ENCODE measurements around the gene CFAP299. TPM values are rescaled to one million over a fixed set of nuclear protein-coding genes. Genes with fewer than 3 reads are reported as not detected.

The CFAP299 gene
- total and polyA plus RNA-seq, 2 of the 8 experiments (the other 6 are each of a cell fraction or from before 2014, with no cell fraction given) = not detected

DNA sequence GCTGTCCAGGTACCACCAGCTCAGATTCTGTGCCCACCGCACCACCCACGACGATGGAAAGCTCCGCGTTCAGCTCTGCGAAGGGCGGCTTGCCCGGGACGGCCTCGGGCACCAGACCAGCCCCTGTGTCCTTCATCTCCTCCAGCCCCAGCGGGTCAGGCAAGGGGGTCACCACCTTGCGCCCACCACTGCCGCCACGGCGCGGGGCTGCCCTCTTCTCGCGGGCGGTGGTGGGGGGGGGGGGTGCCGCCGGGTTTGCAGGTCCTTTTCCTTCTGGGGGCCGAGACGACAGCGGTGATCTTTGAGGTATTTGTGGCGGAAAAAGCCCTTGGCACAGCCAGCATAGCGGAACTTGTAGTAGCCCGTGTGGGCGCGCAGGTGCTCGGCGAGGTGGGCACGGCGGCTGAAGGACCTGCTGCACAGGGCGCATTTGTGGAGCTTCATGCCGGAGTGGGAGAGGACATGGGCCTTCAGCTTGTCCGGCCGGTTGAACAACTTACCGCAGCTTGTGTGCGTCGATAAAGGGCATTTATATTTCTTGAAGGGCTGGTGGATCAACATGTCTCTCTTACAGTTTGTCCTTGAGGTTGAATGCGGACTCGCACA, 50.9 kb downstream of the CFAP299 start:
- no peak for DNase-seq (ENCODE audit: low read depth in 1 of 2, low spot score in 2 of 2)
- Histone ChIP-seq H3K4me1 (replicated peaks in 1 of 4; ENCODE audit: control insufficient read depth in 3 of 4, insufficient read depth in 4 of 4, low read length in 3 of 4) (no peaks in the 10 kb centered on the region), H4K20me1 (replicated peaks in 1 of 2; ENCODE audit: control insufficient read depth in 1 of 2, insufficient read depth in 2 of 2, low read length in 2 of 2) (no peaks in the 10 kb centered on the region), H2BK12ac (ENCODE audit: low read depth, low read length) (no peak overlapping the region), H3K9ac (replicated peaks in 1 of 4; ENCODE audit: extremely low read depth in 1 of 4, low read depth in 3 of 4, low read length in 3 of 4) (no peak overlapping the region), H2BK120ac (replicated peaks; ENCODE audit: low read depth, low read length) (no peak overlapping the region), H2AFZ (ENCODE audit: low read length) (no peak overlapping the region), H3K79me1 (ENCODE audit: low read depth, low read length) (no peaks in the 10 kb centered on the region), H2BK20ac (ENCODE audit: low read length) (no peak overlapping the region), H3K36me3 (ENCODE audit: control insufficient read depth in 2 of 4, insufficient read depth in 4 of 4, low read length in 3 of 4) (no peaks in the 10 kb centered on the region), H3K14ac (ENCODE audit: insufficient read length) (no peak overlapping the region), H3K27me3 (replicated peaks in 1 of 4; ENCODE audit: control insufficient read depth in 3 of 4, extremely low read depth in 1 of 4, insufficient read depth in 3 of 4, low read length in 3 of 4) (no peaks in the 10 kb centered on the region), H3K27ac (ENCODE audit: low read depth, low read length) (no peak overlapping the region), H2BK15ac (ENCODE audit: low read length) (no peak overlapping the region), H2AK5ac (ENCODE audit: low read depth, low read length) (no peak overlapping the region), H3K18ac (ENCODE audit: extremely low read depth, low read length) (no peak overlapping the region), H3K4me3 (ENCODE audit: extremely low read depth in 1 of 4, insufficient read depth in 2 of 4, low read depth in 3 of 4, low read length in 4 of 4) (no peak overlapping the region), H3K4ac (replicated peaks; ENCODE audit: insufficient read length, low read depth, low read length) (no peak overlapping the region), H4K8ac (ENCODE audit: extremely low read depth, insufficient read depth, low read length) (no peak overlapping the region; the same call in 1 of the 2 replicates), H3K9me3 (ENCODE audit: insufficient read depth in 2 of 2, low read depth in 1 of 2, low read length in 1 of 2) (peaks cover 0 to 7% of the 10 kb centered on the region in 2 experiments; a peak in 2 of 4 replicates), H3K56ac (replicated peaks; ENCODE audit: insufficient read length, low read depth, low read length) (no peak overlapping the region), H3K23me2 (ENCODE audit: low read depth, low read length) (no peaks in the 10 kb centered on the region), H2BK5ac (ENCODE audit: low read depth, low read length) (no peak overlapping the region), H3K79me2 (ENCODE audit: control insufficient read depth in 1 of 2, insufficient read depth in 2 of 2, low read length in 2 of 2) (no peaks in the 10 kb centered on the region), H4K5ac (ENCODE audit: insufficient read length, low read depth, low read length) (no peak overlapping the region), H3K4me2 (ENCODE audit: insufficient read depth in 1 of 2, low read depth in 2 of 2, low read length in 2 of 2) (no peak overlapping the region), H4K91ac (replicated peaks; ENCODE audit: insufficient read length, low read length) (no peak overlapping the region), H3K23ac (ENCODE audit: insufficient read length) (no peak overlapping the region)
- TF ChIP-seq, protein P1, sequence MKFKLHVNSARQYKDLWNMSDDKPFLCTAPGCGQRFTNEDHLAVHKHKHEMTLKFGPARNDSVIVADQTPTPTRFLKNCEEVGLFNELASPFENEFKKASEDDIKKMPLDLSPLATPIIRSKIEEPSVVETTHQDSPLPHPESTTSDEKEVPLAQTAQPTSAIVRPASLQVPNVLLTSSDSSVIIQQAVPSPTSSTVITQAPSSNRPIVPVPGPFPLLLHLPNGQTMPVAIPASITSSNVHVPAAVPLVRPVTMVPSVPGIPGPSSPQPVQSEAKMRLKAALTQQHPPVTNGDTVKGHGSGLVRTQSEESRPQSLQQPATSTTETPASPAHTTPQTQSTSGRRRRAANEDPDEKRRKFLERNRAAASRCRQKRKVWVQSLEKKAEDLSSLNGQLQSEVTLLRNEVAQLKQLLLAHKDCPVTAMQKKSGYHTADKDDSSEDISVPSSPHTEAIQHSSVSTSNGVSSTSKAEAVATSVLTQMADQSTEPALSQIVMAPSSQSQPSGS (IDR thresholded peaks at IDR 0.05; ENCODE audit: low read length) = no peak
- TF ChIP-seq, protein P2, sequence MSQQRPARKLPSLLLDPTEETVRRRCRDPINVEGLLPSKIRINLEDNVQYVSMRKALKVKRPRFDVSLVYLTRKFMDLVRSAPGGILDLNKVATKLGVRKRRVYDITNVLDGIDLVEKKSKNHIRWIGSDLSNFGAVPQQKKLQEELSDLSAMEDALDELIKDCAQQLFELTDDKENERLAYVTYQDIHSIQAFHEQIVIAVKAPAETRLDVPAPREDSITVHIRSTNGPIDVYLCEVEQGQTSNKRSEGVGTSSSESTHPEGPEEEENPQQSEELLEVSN (IDR thresholded peaks at IDR 0.05) = no peak
- TF ChIP-seq CHD2 (IDR thresholded peaks at IDR 0.05; ENCODE audit: low read length) (no peak), BRCA1 (IDR thresholded peaks at IDR 0.05; ENCODE audit: low read depth, low read length) (no peak), CREB1 (IDR thresholded peaks at IDR 0.05) (no peak)
- FAIRE-seq = no peak
- ChIA-PET CTCF (ENCODE audit: partially characterized antibody) (interaction anchor here (1.1 kb wide), 1 partner anchor 74 kb away, joined by 3 read pairs; no protein-coding TSS in a partner anchor), POLR2A (ENCODE audit: partially characterized antibody) (no interaction called here)
- 98% methylated on average over 12 of the region's 42 CpGs; no CpG with 5 or more reads in 1 of the 2 experiments for WGBS, 2 experiments (ENCODE audit: extremely low coverage in 1 of 2, insufficient coverage in 1 of 2, insufficient read length in 1 of 2, insufficient replicate concordance in 2 of 2, low coverage in 1 of 2, low lambda C conversion rate in 2 of 2, missing lambda C conversion rate in 1 of 2)
